HUES64 (cell line): Measurements from ENCODE around the gene RINL.
A peak's percentile ranks its signal among the peaks of the same experiment; 100 is the strongest.
"Not testable (repeated sequence)": the region's sequence is repeated elsewhere in the genome, so short reads cannot be mapped to it uniquely, and the experiment has no call there.

ENCODE experiments used
- H3K27ac ChIP-seq: 2 replicates; pipeline ENCODE4 v1.7.0; 2013; ENCODE audit warnings: low read depth, low read length, inconsistent platforms
- H3K27me3 ChIP-seq: 2 replicates; pipeline ENCODE4 v1.6.1; 2013; ENCODE audit warnings: mild to moderate bottlenecking, low read length; ENCODE audit not compliant: insufficient read depth
- H3K36me3 ChIP-seq: 2 replicates; pipeline ENCODE4 v1.6.1; 2013; ENCODE audit warnings: mild to moderate bottlenecking, low read length; ENCODE audit not compliant: insufficient read depth
- H3K4me1 ChIP-seq: 2 replicates; pipeline ENCODE4 v1.6.1; 2013; ENCODE audit warnings: mild to moderate bottlenecking, low read length, moderate library complexity; ENCODE audit not compliant: insufficient read depth
- H3K4me3 ChIP-seq: 2 replicates; pipeline ENCODE4 v1.5.1; 2013; ENCODE audit warnings: mild to moderate bottlenecking, low read length, moderate library complexity
- H3K9ac ChIP-seq: 2 replicates; pipeline ENCODE4 v1.6.1; 2013; ENCODE audit warnings: mild to moderate bottlenecking, low read depth, low read length
- H3K9me3 ChIP-seq: 2 replicates; pipeline ENCODE4 v1.6.1; 2013; ENCODE audit warnings: low read depth, low read length; ENCODE audit not compliant: insufficient read depth
- WGBS: fragments of 150-250, 120-280 bp; methylation state at CpG from one replicate; pipeline ENCODE4 v1.1.7; 2013; ENCODE audit warnings: missing lambda C conversion rate; 5-methylcytosine and 5-hydroxymethylcytosine counted together

The RINL gene

GRCh38 chr19:38855751-38856150, 22.3 kb downstream of the RINL start:
- H3K27me3 ChIP-seq, H3K4me3 ChIP-seq, H3K9me3 ChIP-seq, H3K36me3 ChIP-seq, H3K27ac ChIP-seq, H3K4me1 ChIP-seq, H3K9ac ChIP-seq: not testable (repeated sequence)
- 95% methylated on average over 26 of the region's 37 CpGs for WGBS

GRCh38 chr19:38854961-38855360, 23.1 kb downstream of the RINL start:
- 83% methylated on average over 1 of the region's 3 CpGs for WGBS
- H3K4me1 ChIP-seq, result not testable (repeated sequence)

GRCh38 chr19:38853214-38853613, 24.9 kb downstream of the RINL start:
- 0 out of 2 replicates have a peak, but pooled peaks cover 3% of the 10 kb centered on the region for H3K4me1 ChIP-seq
- H3K4me3 ChIP-seq, result peak overlapping the region; percentile 78
- peaks cover 8% of the 10 kb centered on the region; the same call in 1 of the 2 replicates for H3K9me3 ChIP-seq
- H3K9ac ChIP-seq, result peak overlapping the region; percentile 84; the same call in 1 of the 2 replicates
- no peaks in the 10 kb centered on the region for H3K27me3 ChIP-seq
- peaks cover 4% of the 10 kb centered on the region for H3K36me3 ChIP-seq
- 95% methylated on average over 17 of the region's 17 CpGs for WGBS
- no peak overlapping the region; the same call in 1 of the 2 replicates for H3K27ac ChIP-seq

More at GRCh38 chr19:38854961-38855360, 23.1 kb downstream of the RINL start:
- not testable (repeated sequence) for H3K27ac ChIP-seq, H3K36me3 ChIP-seq, H3K27me3 ChIP-seq, H3K9me3 ChIP-seq, H3K4me3 ChIP-seq, H3K9ac ChIP-seq

GRCh38 chr19:38852231-38853044, 25.6 kb downstream of the RINL start:
- H3K27ac ChIP-seq, result peak overlapping the region; percentile 97
- H3K4me1 ChIP-seq, result peaks cover 3% of the 10 kb centered on the region; the same call in 1 of the 2 replicates
- peak overlapping the region; percentile 78 for H3K4me3 ChIP-seq
- H3K9me3 ChIP-seq, result peaks cover 8% of the 10 kb centered on the region; the same call in 1 of the 2 replicates
- H3K36me3 ChIP-seq, result peaks cover 10% of the 10 kb centered on the region
- H3K27me3 ChIP-seq, result no peaks in the 10 kb centered on the region
- peak overlapping the region; percentile 84 for H3K9ac ChIP-seq
- 2% methylated on average over 45 of the region's 52 CpGs for WGBS

- Histone ChIP-seq H3K4me3 (peak overlapping the region; percentile 78), H3K9ac (peak overlapping the region; percentile 84), H3K4me1 (peaks cover 3% of the 10 kb centered on the region; the same call in 1 of the 2 replicates), H3K36me3 (peaks cover 17% of the 10 kb centered on the region), H3K27ac (peak overlapping the region; percentile 97), H3K27me3 (no peaks in the 10 kb centered on the region), H3K9me3 (peaks cover 3% of the 10 kb centered on the region; the same call in 1 of the 2 replicates)
- 1% methylated on average over 60 of the region's 67 CpGs for WGBS
Observed at GRCh38 chr19:38851622-38852230, 26.3 kb downstream of the RINL start.

GRCh38 chr19:38850976-38851621, 27.0 kb downstream of the RINL start:
- peaks cover 3% of the 10 kb centered on the region; the same call in 1 of the 2 replicates for H3K4me1 ChIP-seq
- no peaks in the 10 kb centered on the region for H3K9me3 ChIP-seq
- peak overlapping the region; percentile 67 for H3K4me3 ChIP-seq
- 6% methylated on average over 40 of the region's 40 CpGs for WGBS
- H3K27ac ChIP-seq, result peak overlapping the region; percentile 90
- H3K27me3 ChIP-seq, result no peaks in the 10 kb centered on the region
- peak overlapping the region; percentile 35 for H3K9ac ChIP-seq
- peaks cover 23% of the 10 kb centered on the region for H3K36me3 ChIP-seq

- under 1% methylated on average over 26 of the region's 26 CpGs for WGBS
- Histone ChIP-seq H3K9me3 (no peaks in the 10 kb centered on the region), H3K27ac (peak overlapping the region; percentile 90), H3K27me3 (no peaks in the 10 kb centered on the region), H3K4me3 (peak overlapping the region; percentile 67), H3K4me1 (peaks cover 3% of the 10 kb centered on the region; the same call in 1 of the 2 replicates), H3K9ac (peak overlapping the region; percentile 35; the same call in 1 of the 2 replicates), H3K36me3 (peaks cover 29% of the 10 kb centered on the region)
Observed at GRCh38 chr19:38850436-38850975, 27.6 kb downstream of the RINL start.

- WGBS, result under 1% methylated on average over 50 of the region's 50 CpGs
- peak within 1 kb of the TSS; percentile 96 for H3K9ac ChIP-seq
Observed at GRCh38 chr19:38849860-38850435, 28.1 kb downstream of the RINL start, which contains the start of gene HNRNPL. TSS of gene HNRNPL (minus strand) at chr19:38849986. CDS start at chr19:38849966, 20 bp downstream.

GRCh38 chr19:38849147-38849859, 28.8 kb downstream of the RINL start:
- Histone ChIP-seq H3K9me3 (no peaks in the 10 kb centered on the region), H3K27ac (peak overlapping the region; percentile 100), H3K4me3 (peak overlapping the region; percentile 78), H3K9ac (peak overlapping the region; percentile 96), H3K27me3 (no peaks in the 10 kb centered on the region), H3K36me3 (peaks cover 41% of the 10 kb centered on the region), H3K4me1 (peaks cover 3% of the 10 kb centered on the region; the same call in 1 of the 2 replicates)
- WGBS, result under 1% methylated on average over 76 of the region's 76 CpGs

More at GRCh38 chr19:38849860-38850435, 28.1 kb downstream of the RINL start, which contains the start of gene HNRNPL:
- Histone ChIP-seq H3K9me3 (no peaks in the 10 kb centered on the region), H3K4me1 (peaks cover 3% of the 10 kb centered on the region; the same call in 1 of the 2 replicates), H3K27ac (peak within 1 kb of the TSS; percentile 100), H3K36me3 (peaks cover 35% of the 10 kb centered on the region), H3K4me3 (peak within 1 kb of the TSS; percentile 78), H3K27me3 (no peaks in the 10 kb centered on the region)
